Muscle of leg (tissue), 11 donors: Measurements from ENCODE around the gene RRAGC. TPM values are rescaled to one million over a fixed set of nuclear protein-coding genes. Genes with fewer than 3 reads are reported as not detected.

Experiments used
- DNase-seq: peaks from one replicate; pipeline ENCODE4 v3.0.0; 2013
- H3K27ac ChIP-seq: one replicate; pipeline ENCODE4 v1.5.1; 2013; ENCODE audit warnings: mild to moderate bottlenecking, low read length, control low read depth
- H3K27me3 ChIP-seq: one replicate; pipeline ENCODE4 v1.6.1; 2013; ENCODE audit warnings: low read length; ENCODE audit not compliant: control insufficient read depth, insufficient read depth
- H3K36me3 ChIP-seq: one replicate; pipeline ENCODE4 v1.6.1; 2013; ENCODE audit warnings: low read length; ENCODE audit not compliant: control insufficient read depth, insufficient read depth
- H3K4me1 ChIP-seq: one replicate; pipeline ENCODE4 v1.6.1; 2013; ENCODE audit warnings: low read length; ENCODE audit not compliant: control insufficient read depth, insufficient read depth
- H3K4me3 ChIP-seq: one replicate; pipeline ENCODE4 v1.5.1; 2013; ENCODE audit warnings: low read length, control low read depth
- H3K9me3 ChIP-seq: replicated peaks from 2 replicates; pipeline ENCODE4 v1.6.1; 2013; ENCODE audit warnings: low read depth, low read length; ENCODE audit not compliant: control insufficient read depth
- WGBS: methylation state at CpG from one replicate; pipeline ENCODE4 v1.1.5; 2013; ENCODE audit warnings: missing lambda C conversion rate; ENCODE audit not compliant: insufficient coverage; 5-methylcytosine and 5-hydroxymethylcytosine counted together
- polyA plus RNA-seq, 8 donors: library from polyadenylated mRNA; unstranded; fragments of 120-200 nt; gene quantifications; one replicate each; pipeline versions ENCODE4 v1.2.1 to v1.2.3, GENCODE V29; 2013; ENCODE audit warnings: inconsistent platforms in 1 of 8, low replicate concordance in 1 of 8; ENCODE audit not compliant: insufficient read length in 8 of 8, insufficient read depth in 1 of 8
- total RNA-seq: library from RNA; stranded (reverse); fragments of 120-200 nt; gene quantifications from one replicate; pipeline ENCODE4 v1.2.4, GENCODE V29; 2013

The RRAGC gene
- total and polyA plus RNA-seq, 9 donors: 13.6 to 26.2 (median 20.7) TPM

GRCh38 chr1:38889589-38889988 lies 30.0 kb upstream of the RRAGC start:
- no CpG with 5 or more reads among the region's 5 CpGs for WGBS
- no peak for DNase-seq
- H3K27me3 ChIP-seq: no peaks in the 10 kb centered on the region
- H3K27ac ChIP-seq: no peak overlapping the region
- H3K4me1 ChIP-seq: no peaks in the 10 kb centered on the region
- no peaks in the 10 kb centered on the region for H3K9me3 ChIP-seq
- no peak overlapping the region for H3K4me3 ChIP-seq
- no peaks in the 10 kb centered on the region for H3K36me3 ChIP-seq

- Histone ChIP-seq H3K27me3 (no peaks in the 10 kb centered on the region), H3K27ac (no peak overlapping the region), H3K36me3 (no peaks in the 10 kb centered on the region), H3K4me3 (no peak overlapping the region), H3K4me1 (no peaks in the 10 kb centered on the region), H3K9me3 (no peaks in the 10 kb centered on the region)
- DNase-seq: no peak
- 81% methylated on average over 8 of the region's 9 CpGs for WGBS
Measured at GRCh38 chr1:38888423-38889333, 29.1 kb upstream of the RRAGC start.

GRCh38 chr1:38885092-38885491 lies 25.5 kb upstream of the RRAGC start:
- Histone ChIP-seq H3K36me3 (no peaks in the 10 kb centered on the region), H3K4me1 (no peaks in the 10 kb centered on the region), H3K27ac (no peak overlapping the region), H3K9me3 (no peaks in the 10 kb centered on the region), H3K4me3 (no peak overlapping the region), H3K27me3 (no peaks in the 10 kb centered on the region)
- no CpG with 5 or more reads among the region's 2 CpGs for WGBS
- no peak for DNase-seq

- no peaks in the 10 kb centered on the region for H3K9me3 ChIP-seq
- H3K27me3 ChIP-seq: no peaks in the 10 kb centered on the region
- no peaks in the 10 kb centered on the region for H3K4me1 ChIP-seq
- H3K27ac ChIP-seq: no peak within 1 kb of the TSS
- DNase-seq: no peak
- H3K36me3 ChIP-seq: no peaks in the 10 kb centered on the region
- no peak within 1 kb of the TSS for H3K4me3 ChIP-seq
Measured at GRCh38 chr1:38881487-38881886, 21.9 kb upstream of the RRAGC start, which contains the start of gene GJA9. GJA9 (minus strand) TSS chr1:38881587; CDS start chr1:38876098, 5,489 bp downstream.

GRCh38 chr1:38875811-38876210 lies 16.2 kb upstream of the RRAGC start:
- H3K4me1 ChIP-seq: peaks cover 14% of the 10 kb centered on the region
- no peaks in the 10 kb centered on the region for H3K36me3 ChIP-seq
- DNase-seq: no peak
- no peaks in the 10 kb centered on the region for H3K27me3 ChIP-seq
- no CpG with 5 or more reads among the region's 2 CpGs for WGBS
- H3K4me3 ChIP-seq: no peak overlapping the region
- H3K9me3 ChIP-seq: no peaks in the 10 kb centered on the region
- H3K27ac ChIP-seq: no peak overlapping the region

GRCh38 chr1:38873027-38873969 lies 13.7 kb upstream of the RRAGC start, which contains the start of gene MYCBP:
MYCBP (minus strand) TSS chr1:38873348; CDS start chr1:38873305, 43 bp downstream.
- peak within 1 kb of the TSS; percentile 89 for H3K27ac ChIP-seq

GRCh38 chr1:38872401-38873026 lies 12.9 kb upstream of the RRAGC start:
- H3K4me3 ChIP-seq: peak overlapping the region; percentile 90
- no peaks in the 10 kb centered on the region for H3K27me3 ChIP-seq
- no peaks in the 10 kb centered on the region for H3K36me3 ChIP-seq
- peak overlapping the region; percentile 89 for H3K27ac ChIP-seq
- WGBS: under 1% methylated on average over 21 of the region's 25 CpGs
- DNase-seq: peak; percentile 38
- H3K4me1 ChIP-seq: peaks cover 14% of the 10 kb centered on the region
- no peaks in the 10 kb centered on the region for H3K9me3 ChIP-seq

More at GRCh38 chr1:38873027-38873969, 13.7 kb upstream of the RRAGC start, which contains the start of gene MYCBP:
- WGBS: under 1% methylated on average over 63 of the region's 69 CpGs
- peak within 1 kb of the TSS; percentile 90 for H3K4me3 ChIP-seq
- no peaks in the 10 kb centered on the region for H3K9me3 ChIP-seq
- peak; percentile 98 for DNase-seq
- H3K4me1 ChIP-seq: peaks cover 14% of the 10 kb centered on the region
- no peaks in the 10 kb centered on the region for H3K36me3 ChIP-seq
- H3K27me3 ChIP-seq: no peaks in the 10 kb centered on the region

GRCh38 chr1:38870996-38871395 lies 11.4 kb upstream of the RRAGC start:
- 91% methylated on average over 5 of the region's 8 CpGs for WGBS
- no peak overlapping the region for H3K27ac ChIP-seq
- H3K9me3 ChIP-seq: no peaks in the 10 kb centered on the region
- no peak for DNase-seq
- H3K4me3 ChIP-seq: no peak overlapping the region
- H3K27me3 ChIP-seq: no peaks in the 10 kb centered on the region
- no peaks in the 10 kb centered on the region for H3K36me3 ChIP-seq
- H3K4me1 ChIP-seq: peaks cover 14% of the 10 kb centered on the region

GRCh38 chr1:38867208-38867607 lies 7.6 kb upstream of the RRAGC start:
- Histone ChIP-seq H3K4me1 (no peaks in the 10 kb centered on the region), H3K4me3 (no peak overlapping the region), H3K9me3 (no peaks in the 10 kb centered on the region), H3K36me3 (peaks cover 9% of the 10 kb centered on the region), H3K27ac (no peak overlapping the region), H3K27me3 (no peaks in the 10 kb centered on the region)
- DNase-seq: no peak
- WGBS: no CpG with 5 or more reads among the region's 8 CpGs
